GM23338 (cell line): Measurements from ENCODE around the gene SUCLG1. TPM values are rescaled to one million over a fixed set of nuclear protein-coding genes. Genes with fewer than 3 reads are reported as not detected.

Experiments
- ATAC-seq: fragments of 200-7000 bp; cut with Tn5 transposase; 3 replicates; pipeline ENCODE4 v1.9.1; 2020
- DNase-seq: peaks from one replicate; pipeline ENCODE4 v3.0.0-alpha.2; 2015; ENCODE audit warnings: low spot score
- H2AFZ ChIP-seq: fragments of 200-600 bp; sonication (generic); 2 replicates; pipeline ENCODE4 v1.8.0; 2016; ENCODE audit warnings: antibody characterized with exemption, mild to moderate bottlenecking, moderate library complexity
- H3F3A ChIP-seq: fragments of 200-600 bp; sonication (generic); replicated peaks from 2 replicates; pipeline ENCODE4 v1.8.0; 2017; ENCODE audit warnings: antibody characterized with exemption, mixed run types, low read depth
- H3K27ac ChIP-seq: fragments of 200-600 bp; sonication (generic); 2 replicates; pipeline ENCODE4 v1.6.1; 2016; ENCODE audit warnings: low read depth
- H3K27me3 ChIP-seq: fragments of 200-600 bp; sonication (generic); 2 replicates; pipeline ENCODE4 v1.8.0; 2016; ENCODE audit warnings: mild to moderate bottlenecking, mixed run types, moderate library complexity; ENCODE audit not compliant: insufficient read depth
- H3K36me3 ChIP-seq: fragments of 200-600 bp; sonication (generic); 2 replicates; pipeline ENCODE4 v1.8.0; 2016; ENCODE audit warnings: mild to moderate bottlenecking; ENCODE audit not compliant: insufficient read depth
- H3K4me1 ChIP-seq: fragments of 200-600 bp; sonication (generic); 2 replicates; pipeline ENCODE4 v1.8.0; 2016; ENCODE audit warnings: mild to moderate bottlenecking, moderate library complexity; ENCODE audit not compliant: insufficient read depth
- H3K4me2 ChIP-seq: fragments of 200-600 bp; sonication (generic); 2 replicates; pipeline ENCODE4 v1.7.1; 2017; ENCODE audit warnings: mixed run types
- H3K4me3 ChIP-seq: fragments of 200-600 bp; sonication (generic); 2 replicates; pipeline ENCODE4 v1.6.1; 2016; ENCODE audit warnings: mixed run types
- H3K79me2 ChIP-seq: fragments of 200-600 bp; sonication (generic); replicated peaks from 2 replicates; pipeline ENCODE4 v1.8.0; 2017; ENCODE audit warnings: mild to moderate bottlenecking; ENCODE audit not compliant: insufficient read depth
- H3K9me2 ChIP-seq: fragments of 200-600 bp; sonication (generic); 2 replicates; pipeline ENCODE4 v1.8.0; 2017; ENCODE audit not compliant: insufficient read depth
- H4K20me1 ChIP-seq: fragments of 200-600 bp; sonication (generic); replicated peaks from 2 replicates; pipeline ENCODE4 v1.8.0; 2017; ENCODE audit warnings: mild to moderate bottlenecking; ENCODE audit not compliant: insufficient read depth
- H3K27ac Mint-ChIP-seq: 2 replicates; pipeline ENCODE4 v1.8.0; 2020; ENCODE audit warnings: inconsistent platforms, mild to moderate bottlenecking, moderate library complexity, mixed read lengths
- H3K27me3 Mint-ChIP-seq: 3 replicates; pipeline ENCODE4 v1.8.0; 2022; ENCODE audit warnings: low read depth, mild to moderate bottlenecking, moderate library complexity, mixed read lengths, inconsistent platforms; ENCODE audit not compliant: insufficient read depth, poor library complexity
- H3K36me3 Mint-ChIP-seq: 3 replicates; pipeline ENCODE4 v1.8.0; 2021; ENCODE audit warnings: low read depth, mild to moderate bottlenecking, inconsistent platforms, moderate library complexity, mixed read lengths
- H3K4me1 Mint-ChIP-seq: 3 replicates; pipeline ENCODE4 v1.8.0; 2020; ENCODE audit warnings: mild to moderate bottlenecking, inconsistent platforms, mixed read lengths
- H3K4me3 Mint-ChIP-seq: 3 replicates; pipeline ENCODE4 v1.8.0; 2021; ENCODE audit warnings: moderate library complexity, mild to moderate bottlenecking, inconsistent platforms, mixed read lengths
- H3K9me3 Mint-ChIP-seq: 3 replicates; pipeline ENCODE4 v1.8.0; 2020; ENCODE audit warnings: moderate library complexity, mild to moderate bottlenecking, inconsistent platforms, mixed read lengths
- CREB1 ChIP-seq: fragments of 250-450 bp; sonication (Bioruptor Pico); IDR thresholded peaks from 2 replicates; pipeline ENCODE4 v1.5.0; 2020; ENCODE audit warnings: low read depth, mild to moderate bottlenecking, moderate library complexity
- CTCF ChIP-seq, 2 experiments: fragments of 200-600 bp in 1 of 2; sonication (generic) in 1 of 2; conservative IDR thresholded peaks; 2 replicates each; pipeline versions ENCODE4 v1.5.1 to v1.6.1; 2016 to 2017; ENCODE audit warnings: antibody characterized with exemption in 2 of 2, low read depth in 2 of 2, mild to moderate bottlenecking in 2 of 2, moderate library complexity in 1 of 2
- ETS1 ChIP-seq: IDR thresholded peaks from 2 replicates; pipeline ENCODE4 v1.6.1; 2016; ENCODE audit warnings: antibody characterized with exemption
- JUNB ChIP-seq: IDR thresholded peaks from one replicate; pipeline ENCODE4 v1.6.1; 2016; ENCODE audit warnings: antibody characterized with exemption; ENCODE audit not compliant: unreplicated experiment
- NANOG ChIP-seq: IDR thresholded peaks from 2 replicates; pipeline ENCODE4 v1.6.1; 2016; ENCODE audit warnings: antibody characterized with exemption, borderline replicate concordance
- POLR2AphosphoS5 ChIP-seq: IDR thresholded peaks from 2 replicates; pipeline ENCODE4 v1.6.1; 2016; ENCODE audit warnings: antibody characterized with exemption, low read depth
- REST ChIP-seq: IDR thresholded peaks from one replicate; pipeline ENCODE4 v1.6.1; 2018; ENCODE audit warnings: antibody characterized with exemption; ENCODE audit not compliant: unreplicated experiment
- ZNF114 ChIP-seq: fragments of 250-450 bp; sonication (Bioruptor Pico); IDR thresholded peaks from 2 replicates; pipeline ENCODE4 v1.5.0; 2020; ENCODE audit warnings: mild to moderate bottlenecking, moderate library complexity
- ZNF462 ChIP-seq: fragments of 250-450 bp; sonication (Bioruptor Pico); IDR thresholded peaks from 2 replicates; pipeline ENCODE4 v1.5.0; 2020; ENCODE audit warnings: mild to moderate bottlenecking, moderate library complexity
- polyA plus RNA-seq: library from polyadenylated mRNA; unstranded; fragments of >200 nt; fragmentation: Nextera tagmentation; extraction: Ambion mirVana; gene quantifications from 2 replicates; pipeline ENCODE4 v1.2.1, GENCODE V29; 2016
- total RNA-seq: library from RNA; depleted of rRNA; stranded (reverse); fragments of >200 nt; shearing (Covaris generic); gene quantifications from 2 replicates; pipeline ENCODE4 v1.2.3, GENCODE V29; 2014

SUCLG1 gene
- total and polyA plus RNA-seq, 2 experiments from 2014 or later, result 24.3 to 36.0 TPM

- TF ChIP-seq ZNF462, result no peak
- no peak for TF ChIP-seq ZNF114 (CRISPR knock-in tag)
- peak; percentile 37 to 41 for TF ChIP-seq CTCF (conservative IDR thresholded peaks at IDR 0.05; ENCODE audit: low read depth in 2 of 2)
- no peak for TF ChIP-seq NANOG
- no peak for TF ChIP-seq POLR2AphosphoS5
- no peak for TF ChIP-seq REST
- TF ChIP-seq ETS1, result no peak
- TF ChIP-seq JUNB, result no peak
- no peak for TF ChIP-seq CREB1 (CRISPR knock-in tag)
- H3K27ac Mint-ChIP-seq, result no peak overlapping the region
- no peaks in the 10 kb centered on the region for H4K20me1 ChIP-seq
- H3K27ac ChIP-seq, result no peak overlapping the region
- H3K36me3 Mint-ChIP-seq, result no peaks in the 10 kb centered on the region
- ATAC-seq, result no peak
- H3K4me1 Mint-ChIP-seq, result peaks cover 4% of the 10 kb centered on the region; the same call in 2 of the 3 replicates
- no peaks in the 10 kb centered on the region for H3F3A ChIP-seq
- H3K27me3 Mint-ChIP-seq, result peaks cover 5% of the 10 kb centered on the region
- H3K36me3 ChIP-seq, result no peaks in the 10 kb centered on the region
- H3K9me2 ChIP-seq, result no peaks in the 10 kb centered on the region
- H3K4me1 ChIP-seq, result no peaks in the 10 kb centered on the region
- H3K4me3 Mint-ChIP-seq, result no peak overlapping the region
- no peaks in the 10 kb centered on the region for H3K9me3 Mint-ChIP-seq
- no peak overlapping the region for H3K4me3 ChIP-seq
- H2AFZ ChIP-seq, result no peak overlapping the region
- H3K79me2 ChIP-seq, result no peaks in the 10 kb centered on the region
- H3K4me2 ChIP-seq, result no peak overlapping the region
- DNase-seq, result peak; percentile 5
- H3K27me3 ChIP-seq, result no peaks in the 10 kb centered on the region
Observed at GRCh38 chr2:84492571-84492970, 33.5 kb upstream of the SUCLG1 start.
